Stimulated activated naive CD8-positive, alpha-beta T cell treated with anti-CD3 and anti-CD28 coated beads, Interleukin-15, Interleukin-2, amounts not matched to agents 100 U/mL and 50 U/mL, for 24 hours (primary cell): ENCODE measurements around the gene EEIG2.

Experiments
- ATAC-seq: fragments of 150-1000 bp; cut with Tn5 transposase; one replicate; pipeline ENCODE4 v1.10.0; 2021
- DNase-seq: peaks from one replicate; pipeline ENCODE4 v3.0.0; 2021

EEIG2 gene

GRCh38 chr1:108551137-108551862 lies 8.6 kb upstream of the EEIG2 start:
- peak; percentile 92 for ATAC-seq
- no peak for DNase-seq

GRCh38 chr1:108553905-108554304 lies 6.0 kb upstream of the EEIG2 start:
- ATAC-seq (no peak), DNase-seq (no peak)

GRCh38 chr1:108554682-108555427 lies 5.0 kb upstream of the EEIG2 start:
- DNase-seq: no peak
- ATAC-seq: no peak

- no peak for ATAC-seq
- no peak for DNase-seq
Observed at GRCh38 chr1:108556066-108556465, 3.8 kb upstream of the EEIG2 start.

GRCh38 chr1:108556499-108556898 lies 3.4 kb upstream of the EEIG2 start:
- ATAC-seq (no peak), DNase-seq (no peak)

- DNase-seq (no peak), ATAC-seq (no peak)
Observed at GRCh38 chr1:108557296-108557695, 2.6 kb upstream of the EEIG2 start.

- peak; percentile 45 for DNase-seq
- ATAC-seq: peak; percentile 28
Observed at GRCh38 chr1:108560189-108560873, 431 bp downstream of the EEIG2 start.

GRCh38 chr1:108560874-108561459 lies 1.1 kb downstream of the EEIG2 start:
- DNase-seq: peak; percentile 56
- ATAC-seq: peak; percentile 62

GRCh38 chr1:108561689-108562326 lies 1.9 kb downstream of the EEIG2 start:
- DNase-seq: peak; percentile 87
- peak; percentile 65 for ATAC-seq

- ATAC-seq (no peak), DNase-seq (no peak)
Observed at GRCh38 chr1:108563808-108564207, 3.9 kb downstream of the EEIG2 start.

GRCh38 chr1:108565081-108565480 lies 5.2 kb downstream of the EEIG2 start:
- DNase-seq (no peak), ATAC-seq (no peak)

GRCh38 chr1:108565512-108565911 lies 5.6 kb downstream of the EEIG2 start:
- no peak for DNase-seq
- ATAC-seq: no peak

- ATAC-seq: no peak
- no peak for DNase-seq
Observed at GRCh38 chr1:108568589-108568988, 8.7 kb downstream of the EEIG2 start.

- ATAC-seq (no peak), DNase-seq (no peak)
Observed at GRCh38 chr1:108569097-108569728, 9.3 kb downstream of the EEIG2 start.

GRCh38 chr1:108570128-108570527 lies 10.2 kb downstream of the EEIG2 start:
- peak; percentile 99 for ATAC-seq
- no peak for DNase-seq

GRCh38 chr1:108570998-108571401 lies 11.1 kb downstream of the EEIG2 start:
- DNase-seq: no peak
- ATAC-seq: no peak

GRCh38 chr1:108572182-108572581 lies 12.3 kb downstream of the EEIG2 start:
- ATAC-seq: peak; percentile 36
- no peak for DNase-seq

- no peak for ATAC-seq
- no peak for DNase-seq
Observed at GRCh38 chr1:108573183-108573582, 13.3 kb downstream of the EEIG2 start.

- no peak for DNase-seq
- ATAC-seq: no peak
Observed at GRCh38 chr1:108574008-108574407, 14.1 kb downstream of the EEIG2 start.

GRCh38 chr1:108575375-108575774 lies 15.5 kb downstream of the EEIG2 start:
- no peak for DNase-seq
- no peak for ATAC-seq

- ATAC-seq: no peak
Observed at GRCh38 chr1:108583757-108584427, 24.0 kb downstream of the EEIG2 start.

More at GRCh38 chr1:108583757-108584427, 24.0 kb downstream of the EEIG2 start:
- no peak for DNase-seq
